Right atrium auricular region (tissue), 2 donors: ENCODE measurements around the gene CYP2E1. TPM values are rescaled to one million over a fixed set of nuclear protein-coding genes. Genes with fewer than 3 reads are reported as not detected.
"Not testable (repeated sequence)": the region's sequence is repeated elsewhere in the genome, so short reads cannot be mapped to it uniquely, and the experiment has no call there.

Experiments
- DNase-seq: peaks from one replicate; pipeline ENCODE4 v3.0.0-alpha.2; 2019; ENCODE audit warnings: low spot score
- H3K27ac ChIP-seq, 2 donors: fragments of 200-600 bp; sonication (generic); 1 replicate in 1 of 2; 2 replicates in 1 of 2; pipeline ENCODE4 v1.5.1; 2016 to 2019
- H3K27me3 ChIP-seq, 2 donors: fragments of 200-600 bp; sonication (generic); one replicate each; pipeline versions ENCODE4 v1.5.1 to v1.6.0; 2017 to 2019
- H3K36me3 ChIP-seq: fragments of 200-600 bp; sonication (generic); one replicate; pipeline ENCODE4 v1.5.1; 2016
- H3K4me1 ChIP-seq, 2 donors: fragments of 200-600 bp; sonication (generic); one replicate each; pipeline versions ENCODE4 v1.5.1 to v1.6.0; 2017 to 2019
- H3K4me3 ChIP-seq, 2 donors: fragments of 200-600 bp; sonication (generic); 1 replicate in 1 of 2; 2 replicates in 1 of 2; pipeline ENCODE4 v1.5.1; 2017 to 2019; ENCODE audit warnings: mild to moderate bottlenecking in 1 of 2, moderate library complexity in 1 of 2
- H3K9me3 ChIP-seq, 2 donors: fragments of 200-600 bp; sonication (generic); one replicate each; pipeline ENCODE4 v1.5.1; 2019
- CTCF ChIP-seq, 2 donors: fragments of 200-600 bp; sonication (generic); IDR thresholded peaks; one replicate each; pipeline ENCODE4 v1.5.1; 2019; ENCODE audit warnings: antibody characterized with exemption in 2 of 2
- total RNA-seq, 2 donors: library from RNA; depleted of rRNA; stranded (reverse); fragments of >200 nt; gene quantifications; one replicate each; pipeline ENCODE4 v1.1.0, GENCODE V29; 2016

The CYP2E1 gene
- total RNA-seq, 2 donors from 2014 or later, result 0.79 to 2.9 TPM

GRCh38 chr10:133488354-133488753, 38.8 kb upstream of the CYP2E1 start:
- Histone ChIP-seq H3K36me3 (no peaks in the 10 kb centered on the region), H3K27me3 (no peaks in the 10 kb centered on the region), H3K9me3 (peaks cover 0 to 51% of the 10 kb centered on the region in 2 donors), H3K27ac (no peak overlapping the region), H3K4me3 (no peak overlapping the region), H3K4me1 (no peaks in the 10 kb centered on the region)
- no peak for DNase-seq
- no peak for TF ChIP-seq CTCF (IDR thresholded peaks at IDR 0.05)

GRCh38 chr10:133489816-133490588, 37.2 kb upstream of the CYP2E1 start:
- no peak overlapping the region for H3K4me3 ChIP-seq
- no peaks in the 10 kb centered on the region for H3K27me3 ChIP-seq
- H3K9me3 ChIP-seq, result peaks cover 0 to 34% of the 10 kb centered on the region in 2 donors
- no peak overlapping the region for H3K27ac ChIP-seq
- H3K36me3 ChIP-seq, result no peaks in the 10 kb centered on the region
- no peak for DNase-seq
- H3K4me1 ChIP-seq, result no peaks in the 10 kb centered on the region
- no peak for TF ChIP-seq CTCF (IDR thresholded peaks at IDR 0.05)

GRCh38 chr10:133493562-133493961, 33.6 kb upstream of the CYP2E1 start:
- not testable (repeated sequence) for H3K27me3 ChIP-seq, H3K4me1 ChIP-seq, H3K9me3 ChIP-seq, H3K27ac ChIP-seq, H3K36me3 ChIP-seq, DNase-seq, H3K4me3 ChIP-seq

- H3K36me3 ChIP-seq, H3K4me3 ChIP-seq, H3K4me1 ChIP-seq, DNase-seq, H3K27ac ChIP-seq, H3K9me3 ChIP-seq, H3K27me3 ChIP-seq: not testable (repeated sequence)
- TF ChIP-seq CTCF (IDR thresholded peaks at IDR 0.05), result peak in 1 of 2 donors; percentile 27
Observed at GRCh38 chr10:133497363-133497762, 29.8 kb upstream of the CYP2E1 start.

GRCh38 chr10:133499176-133499575, 28.0 kb upstream of the CYP2E1 start:
- H3K27me3 ChIP-seq, H3K27ac ChIP-seq, H3K4me1 ChIP-seq, H3K36me3 ChIP-seq, H3K4me3 ChIP-seq, H3K9me3 ChIP-seq, DNase-seq: not testable (repeated sequence)

GRCh38 chr10:133500897-133501296, 26.3 kb upstream of the CYP2E1 start:
- H3K9me3 ChIP-seq, H3K4me1 ChIP-seq, H3K27me3 ChIP-seq, H3K36me3 ChIP-seq, DNase-seq, H3K27ac ChIP-seq, H3K4me3 ChIP-seq: not testable (repeated sequence)

GRCh38 chr10:133509700-133510099, 17.5 kb upstream of the CYP2E1 start:
- TF ChIP-seq CTCF (IDR thresholded peaks at IDR 0.05), result no peak
- no peak for DNase-seq
- H3K27ac ChIP-seq, result no peak overlapping the region
- H3K27me3 ChIP-seq, result no peaks in the 10 kb centered on the region
- H3K36me3 ChIP-seq, result no peaks in the 10 kb centered on the region
- H3K4me1 ChIP-seq, result no peaks in the 10 kb centered on the region
- H3K9me3 ChIP-seq, result peaks cover 0 to 20% of the 10 kb centered on the region in 2 donors
- H3K4me3 ChIP-seq, result no peak overlapping the region
